Breast epithelium (tissue), 4 donors: Measurements from ENCODE around the gene HIPK2. TPM values are rescaled to one million over a fixed set of nuclear protein-coding genes. Genes with fewer than 3 reads are reported as not detected.

ENCODE experiments used
- DNase-seq, 2 donors: peaks; one replicate each; pipeline ENCODE4 v3.0.0-alpha.2; 2019; ENCODE audit warnings: low spot score in 2 of 2
- H3K27ac ChIP-seq, 2 donors: fragments of 200-600 bp; sonication (generic) in 1 of 2; one replicate each; pipeline ENCODE4 v1.5.1; 2016 to 2019; ENCODE audit warnings: mild to moderate bottlenecking in 1 of 2
- H3K27me3 ChIP-seq, 2 donors: fragments of 200-600 bp; sonication (generic) in 1 of 2; one replicate each; pipeline versions ENCODE4 v1.5.1 to v1.6.0; 2017 to 2019; ENCODE audit warnings: control low read depth in 1 of 2, mild to moderate bottlenecking in 1 of 2
- H3K36me3 ChIP-seq: fragments of 200-600 bp; one replicate; pipeline ENCODE4 v1.5.1; 2019
- H3K4me1 ChIP-seq, 2 donors: fragments of 200-600 bp; sonication (generic); one replicate each; pipeline ENCODE4 v1.5.1; 2016 to 2019; ENCODE audit warnings: control low read depth in 1 of 2
- H3K4me3 ChIP-seq, 3 donors: fragments of 200-600 bp; sonication (generic); 1 replicate in 2 of 3; 2 replicates in 1 of 3; pipeline ENCODE4 v1.5.1; 2016 to 2019; ENCODE audit warnings: mild to moderate bottlenecking in 3 of 3, moderate library complexity in 2 of 3
- H3K9me3 ChIP-seq, 2 donors: fragments of 200-600 bp; sonication (generic) in 1 of 2; one replicate each; pipeline ENCODE4 v1.5.1; 2016 to 2019; ENCODE audit warnings: control low read depth in 1 of 2
- POLR2A ChIP-seq: fragments of 450-650 bp; IDR thresholded peaks from one replicate; pipeline ENCODE4 v1.6.1; 2016; ENCODE audit warnings: antibody characterized with exemption, mild to moderate bottlenecking, moderate library complexity
- POLR2AphosphoS5 ChIP-seq, 3 donors: sonication (generic); formaldehyde crosslinking; IDR thresholded peaks; one replicate each; pipeline ENCODE4 v1.6.1; 2017; ENCODE audit warnings: antibody characterized with exemption in 3 of 3
- intact Hi-C: fragments of 100-400 bp; cut with DNase I; formaldehyde crosslinking; loops from one replicate; pipeline ENCODE4 v1.15.1; 2023; ENCODE audit warnings: low total_unique reads
- total RNA-seq, 3 donors: library from RNA; depleted of rRNA; stranded (reverse); fragments of >200 nt; gene quantifications; one replicate each; pipeline ENCODE4 v1.1.0, GENCODE V29; 2016
- TF ChIP-seq, protein P1 (sequence below), 3 donors: fragments of 450-650 bp; IDR thresholded peaks; one replicate each; pipeline ENCODE4 v1.5.1; 2016 to 2017; ENCODE audit warnings: antibody characterized with exemption in 3 of 3, mild to moderate bottlenecking in 3 of 3, moderate library complexity in 3 of 3

HIPK2 gene
- total RNA-seq, 3 donors from 2014 or later, result 26.4 to 31.8 (median 31.1) TPM

DNA sequence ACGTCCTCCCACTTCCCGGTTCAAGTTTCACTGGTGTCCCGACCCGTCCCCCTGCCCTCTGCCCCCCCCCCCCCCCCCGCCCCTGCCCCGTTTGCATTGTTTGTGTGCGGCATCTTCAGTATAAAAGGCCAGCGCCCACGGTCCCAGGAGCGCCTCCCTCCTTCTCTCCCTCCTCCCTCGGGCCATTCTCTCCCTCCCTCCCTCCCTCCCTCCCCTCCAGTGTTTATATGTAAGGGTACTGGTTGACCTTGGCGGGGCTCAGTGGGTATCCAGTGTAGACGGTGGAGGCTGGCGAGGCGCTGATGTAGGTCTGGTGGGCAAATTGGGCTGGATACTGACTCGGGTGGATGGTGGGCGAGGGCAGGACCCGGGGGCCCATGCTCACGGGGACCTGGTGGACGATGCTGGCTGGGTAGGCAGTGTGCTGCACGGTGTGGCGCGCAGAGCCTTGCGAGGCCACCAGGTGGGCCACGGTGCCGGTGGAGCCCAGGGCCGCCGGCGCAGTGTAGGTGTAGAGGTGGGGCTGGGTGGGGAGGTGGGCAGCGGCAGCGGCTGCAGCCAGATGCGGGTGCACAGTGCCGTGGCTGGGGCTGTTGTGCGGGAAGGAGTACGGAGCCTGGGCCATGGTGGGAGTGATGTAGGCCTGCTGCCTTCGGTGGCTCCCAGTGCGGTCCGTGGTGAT is 205.0 kb downstream of the HIPK2 start:
- no peak overlapping the region for H3K27ac ChIP-seq
- no peaks in the 10 kb centered on the region for H3K9me3 ChIP-seq
- H3K4me1 ChIP-seq, result no peaks in the 10 kb centered on the region
- no peaks in the 10 kb centered on the region for H3K27me3 ChIP-seq
- peaks cover 8% of the 10 kb centered on the region for H3K36me3 ChIP-seq
- TF ChIP-seq POLR2A, result no peak
- TF ChIP-seq, protein P1, sequence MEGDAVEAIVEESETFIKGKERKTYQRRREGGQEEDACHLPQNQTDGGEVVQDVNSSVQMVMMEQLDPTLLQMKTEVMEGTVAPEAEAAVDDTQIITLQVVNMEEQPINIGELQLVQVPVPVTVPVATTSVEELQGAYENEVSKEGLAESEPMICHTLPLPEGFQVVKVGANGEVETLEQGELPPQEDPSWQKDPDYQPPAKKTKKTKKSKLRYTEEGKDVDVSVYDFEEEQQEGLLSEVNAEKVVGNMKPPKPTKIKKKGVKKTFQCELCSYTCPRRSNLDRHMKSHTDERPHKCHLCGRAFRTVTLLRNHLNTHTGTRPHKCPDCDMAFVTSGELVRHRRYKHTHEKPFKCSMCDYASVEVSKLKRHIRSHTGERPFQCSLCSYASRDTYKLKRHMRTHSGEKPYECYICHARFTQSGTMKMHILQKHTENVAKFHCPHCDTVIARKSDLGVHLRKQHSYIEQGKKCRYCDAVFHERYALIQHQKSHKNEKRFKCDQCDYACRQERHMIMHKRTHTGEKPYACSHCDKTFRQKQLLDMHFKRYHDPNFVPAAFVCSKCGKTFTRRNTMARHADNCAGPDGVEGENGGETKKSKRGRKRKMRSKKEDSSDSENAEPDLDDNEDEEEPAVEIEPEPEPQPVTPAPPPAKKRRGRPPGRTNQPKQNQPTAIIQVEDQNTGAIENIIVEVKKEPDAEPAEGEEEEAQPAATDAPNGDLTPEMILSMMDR (IDR thresholded peaks at IDR 0.05), result no peak
- TF ChIP-seq POLR2AphosphoS5 (IDR thresholded peaks at IDR 0.05), result no peak
- H3K4me3 ChIP-seq, result no peak overlapping the region
- no peak for DNase-seq
- intact Hi-C loops, result no loop called here

DNA sequence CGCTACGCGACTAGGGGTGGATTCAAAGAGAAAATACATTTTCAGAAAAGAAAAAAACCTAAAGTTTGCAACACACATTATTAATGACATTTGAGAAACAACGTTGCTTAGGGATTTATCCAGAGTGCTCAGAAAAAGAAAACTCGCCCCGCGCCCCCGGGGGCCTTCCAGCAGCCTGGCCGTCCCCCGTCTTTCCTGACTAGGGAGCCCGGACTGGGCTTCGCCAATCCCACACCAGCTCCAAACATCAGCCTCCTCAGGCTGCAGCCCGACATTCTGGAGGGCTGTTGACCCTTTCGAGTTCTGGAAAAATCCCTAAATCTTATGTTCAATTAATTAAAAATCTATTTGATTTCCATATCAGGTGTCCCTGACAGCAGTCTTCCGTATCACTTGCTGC is 205.7 kb downstream of the HIPK2 start:
- H3K27ac ChIP-seq, result no peak overlapping the region
- H3K4me3 ChIP-seq, result no peak overlapping the region
- no peaks in the 10 kb centered on the region for H3K9me3 ChIP-seq
- peaks cover 8% of the 10 kb centered on the region for H3K36me3 ChIP-seq
- intact Hi-C loops, result no loop called here
- TF ChIP-seq POLR2A, result no peak
- TF ChIP-seq, protein P1 (IDR thresholded peaks at IDR 0.05), result no peak
- TF ChIP-seq POLR2AphosphoS5 (IDR thresholded peaks at IDR 0.05), result no peak
- no peaks in the 10 kb centered on the region for H3K27me3 ChIP-seq
- DNase-seq, result peak in 1 of 2 donors; percentile 35
- no peaks in the 10 kb centered on the region for H3K4me1 ChIP-seq

DNA sequence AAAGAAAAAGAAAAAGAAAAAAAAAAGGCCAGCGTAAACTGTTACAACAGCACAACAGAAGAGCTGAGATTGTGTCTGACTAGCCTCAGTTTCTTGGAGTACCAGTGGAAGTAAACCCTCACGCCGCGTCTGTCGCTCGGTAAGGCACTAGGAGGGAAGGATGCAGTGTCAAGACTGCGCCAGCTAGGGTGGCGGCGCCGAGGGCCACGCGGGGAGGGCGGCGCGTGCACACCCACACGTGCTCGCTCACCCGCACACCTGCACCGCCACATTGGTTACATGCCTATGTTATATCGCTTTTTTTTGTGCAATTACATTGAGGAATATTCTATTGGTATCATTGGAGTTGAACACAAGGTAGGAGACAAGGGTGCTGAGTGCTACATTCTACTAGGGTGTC is 206.1 kb downstream of the HIPK2 start:
- intact Hi-C loops, result no loop called here
- TF ChIP-seq, protein P1 (IDR thresholded peaks at IDR 0.05), result no peak
- TF ChIP-seq POLR2A (no peak), POLR2AphosphoS5 (IDR thresholded peaks at IDR 0.05) (no peak)
- peak in 1 of 2 donors; percentile 25 for DNase-seq
- Histone ChIP-seq H3K4me1 (no peaks in the 10 kb centered on the region), H3K27ac (no peak overlapping the region), H3K9me3 (no peaks in the 10 kb centered on the region), H3K36me3 (peaks cover 8% of the 10 kb centered on the region), H3K4me3 (no peak overlapping the region), H3K27me3 (no peaks in the 10 kb centered on the region)

DNA sequence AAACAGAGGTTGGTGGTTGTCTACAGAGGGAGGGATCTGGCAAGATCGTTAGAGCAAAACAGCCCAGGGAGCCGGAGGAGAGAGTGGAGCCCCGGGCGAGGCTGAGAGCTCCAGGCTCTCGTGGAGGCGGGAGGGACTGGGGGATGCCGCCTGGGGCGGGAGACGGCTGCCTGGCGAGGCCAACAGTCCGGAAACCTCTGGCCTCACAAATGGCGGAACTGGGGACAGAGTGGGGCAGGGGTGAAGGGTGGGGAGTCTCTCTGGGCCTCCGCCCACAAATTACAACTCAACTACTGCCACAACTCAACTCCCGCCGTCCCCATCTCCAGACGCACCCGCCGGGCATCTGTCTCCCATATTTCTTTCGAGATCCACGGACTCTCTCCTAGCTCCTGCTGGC is 206.6 kb downstream of the HIPK2 start:
- no peak overlapping the region for H3K27ac ChIP-seq
- no peaks in the 10 kb centered on the region for H3K9me3 ChIP-seq
- H3K4me1 ChIP-seq, result no peaks in the 10 kb centered on the region
- H3K27me3 ChIP-seq, result no peaks in the 10 kb centered on the region
- DNase-seq, result peak in 1 of 2 donors; percentile 15
- no peak overlapping the region for H3K4me3 ChIP-seq
- intact Hi-C loops, result no loop called here
- peaks cover 8% of the 10 kb centered on the region for H3K36me3 ChIP-seq
- TF ChIP-seq POLR2A, result no peak
- no peak for TF ChIP-seq POLR2AphosphoS5 (IDR thresholded peaks at IDR 0.05)
- TF ChIP-seq, protein P1 (IDR thresholded peaks at IDR 0.05), result no peak

DNA sequence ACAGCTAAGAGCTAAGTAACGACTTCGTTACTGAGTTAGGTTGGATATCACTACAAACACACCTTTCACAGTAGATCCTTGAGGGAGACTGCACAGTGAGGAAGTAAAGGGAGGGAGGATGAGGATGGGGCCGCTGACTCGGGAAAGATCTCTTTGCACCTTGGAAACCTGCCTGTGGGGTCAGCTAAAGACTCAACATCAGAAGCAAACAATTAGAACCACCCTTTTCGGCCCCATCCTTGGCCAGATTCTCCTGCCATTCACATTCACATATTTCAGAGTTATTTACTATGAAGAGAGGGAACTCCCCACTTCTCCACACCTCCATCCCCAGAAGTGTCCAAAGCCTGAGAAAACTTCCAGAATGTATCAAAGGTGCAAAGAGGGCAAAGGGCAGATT is 207.2 kb downstream of the HIPK2 start:
- Histone ChIP-seq H3K27ac (no peak overlapping the region), H3K9me3 (no peaks in the 10 kb centered on the region), H3K27me3 (no peaks in the 10 kb centered on the region), H3K36me3 (peaks cover 8% of the 10 kb centered on the region), H3K4me1 (no peaks in the 10 kb centered on the region), H3K4me3 (no peak overlapping the region)
- intact Hi-C loops, result no loop called here
- TF ChIP-seq, protein P1 (IDR thresholded peaks at IDR 0.05), result no peak
- TF ChIP-seq POLR2A (no peak), POLR2AphosphoS5 (IDR thresholded peaks at IDR 0.05) (no peak)
- peak in 1 of 2 donors; percentile 28 for DNase-seq
